OCI-LY1 (cell line): ENCODE data around the gene ZNF366.

ENCODE experiments used
- H2AFZ ChIP-seq: fragments of 200-600 bp; sonication (generic), shearing (Covaris generic); 2 replicates; pipeline ENCODE4 v1.6.0; 2014; ENCODE audit warnings: antibody characterized with exemption, mild to moderate bottlenecking, low read length
- H3F3A ChIP-seq: fragments of 200-600 bp; sonication (generic), shearing (Covaris generic); 2 replicates; pipeline ENCODE4 v1.6.0; 2014; ENCODE audit warnings: mild to moderate bottlenecking, antibody characterized with exemption, low read length, moderate library complexity; ENCODE audit not compliant: insufficient read depth
- H3K27ac ChIP-seq: fragments of 200-600 bp; sonication (generic); 2 replicates; pipeline ENCODE4 v1.5.1; 2014; ENCODE audit warnings: low read length, mixed run types, mild to moderate bottlenecking, low read depth; ENCODE audit not compliant: poor library complexity, severe bottlenecking
- H3K27me3 ChIP-seq: fragments of 200-600 bp; sonication (generic); 2 replicates; pipeline ENCODE4 v1.6.0; 2014; ENCODE audit warnings: antibody characterized with exemption, mild to moderate bottlenecking, low read length, moderate library complexity; ENCODE audit not compliant: insufficient read depth
- H3K36me3 ChIP-seq: fragments of 200-600 bp; sonication (generic); 2 replicates; pipeline ENCODE4 v1.6.1; 2014; ENCODE audit warnings: mild to moderate bottlenecking, antibody characterized with exemption, low read length, moderate library complexity, mixed read lengths; ENCODE audit not compliant: insufficient read depth
- H3K4me1 ChIP-seq: fragments of 200-600 bp; sonication (generic); 2 replicates; pipeline ENCODE4 v1.5.1; 2014; ENCODE audit warnings: mild to moderate bottlenecking, low read length, moderate library complexity; ENCODE audit not compliant: insufficient read depth, severe bottlenecking
- H3K4me2 ChIP-seq: fragments of 200-600 bp; sonication (generic), shearing (Covaris generic); 2 replicates; pipeline ENCODE4 v1.6.1; 2014; ENCODE audit warnings: low read length
- H3K4me3 ChIP-seq: fragments of 200-600 bp; sonication (generic); 2 replicates; pipeline ENCODE4 v1.5.1; 2014; ENCODE audit warnings: low read length, low read depth, mild to moderate bottlenecking, mixed read lengths; ENCODE audit not compliant: poor library complexity, severe bottlenecking
- H3K79me2 ChIP-seq: fragments of 200-600 bp; shearing (Covaris generic); 2 replicates; pipeline ENCODE4 v1.6.1; 2016; ENCODE audit warnings: mixed run types, low read length, mixed read lengths; ENCODE audit not compliant: insufficient read depth
- H3K9ac ChIP-seq: fragments of 200-600 bp; sonication (generic), shearing (Covaris generic); 2 replicates; pipeline ENCODE4 v1.6.1; 2014; ENCODE audit warnings: mild to moderate bottlenecking, low read length, mixed read lengths
- H3K9me2 ChIP-seq: fragments of 200-600 bp; sonication (generic), shearing (Covaris generic); 2 replicates; pipeline ENCODE4 v1.6.1; 2014; ENCODE audit warnings: low read depth, mild to moderate bottlenecking, low read length, mixed read lengths
- H3K9me3 ChIP-seq: fragments of 200-600 bp; shearing (Covaris generic); 2 replicates; pipeline ENCODE4 v1.6.1; 2014; ENCODE audit warnings: low read length, mixed read lengths
- H4K20me1 ChIP-seq: fragments of 200-600 bp; sonication (generic), shearing (Covaris generic); 2 replicates; pipeline ENCODE4 v1.6.0; 2016; ENCODE audit warnings: mild to moderate bottlenecking, low read length; ENCODE audit not compliant: insufficient read depth
- CTCF ChIP-seq: fragments of 200-600 bp; sonication (generic), shearing (Covaris generic); IDR thresholded peaks from 2 replicates; pipeline ENCODE4 v1.5.1; 2017; ENCODE audit warnings: mild to moderate bottlenecking, antibody characterized with exemption, low read length, moderate library complexity, mixed read lengths
- EZH2 ChIP-seq: fragments of 200-600 bp; sonication (generic), shearing (Covaris generic); IDR thresholded peaks from 2 replicates; pipeline ENCODE4 v1.8.0; 2017; ENCODE audit warnings: borderline replicate concordance, mixed run types, mild to moderate bottlenecking, antibody characterized with exemption, low read length, moderate library complexity, mixed read lengths

The ZNF366 gene

DNA sequence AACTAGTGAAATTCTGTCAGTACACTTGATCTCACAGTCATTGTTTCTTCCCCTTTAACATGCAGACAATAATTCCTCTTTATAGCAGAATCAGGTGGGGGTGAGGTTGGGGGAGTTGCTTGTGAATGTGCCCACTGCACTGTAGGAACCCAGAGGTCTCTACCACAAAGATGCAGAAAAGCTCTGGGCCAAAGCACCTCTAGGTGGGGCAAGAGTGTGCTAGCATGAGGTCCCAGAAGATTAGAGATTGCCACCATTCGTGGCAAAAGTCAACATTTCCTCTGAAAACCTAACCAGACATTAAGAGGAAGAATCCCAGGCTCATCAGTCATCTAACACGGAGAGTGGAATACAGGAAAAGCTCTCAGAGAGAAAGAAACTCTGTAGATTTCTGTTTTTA, 112.5 kb downstream of the ZNF366 start:
- no peak overlapping the region for H3K9ac ChIP-seq
- no peak overlapping the region for H2AFZ ChIP-seq
- H3K4me2 ChIP-seq = no peak overlapping the region
- no peaks in the 10 kb centered on the region for H3F3A ChIP-seq
- no peaks in the 10 kb centered on the region for H3K9me2 ChIP-seq
- TF ChIP-seq EZH2 = no peak
- peak; percentile 56 for TF ChIP-seq CTCF
- no peaks in the 10 kb centered on the region for H3K79me2 ChIP-seq
- H3K27ac ChIP-seq = no peak overlapping the region
- H3K36me3 ChIP-seq = no peaks in the 10 kb centered on the region
- H3K4me1 ChIP-seq = no peaks in the 10 kb centered on the region
- no peak overlapping the region for H3K4me3 ChIP-seq
- no peaks in the 10 kb centered on the region for H4K20me1 ChIP-seq
- no peaks in the 10 kb centered on the region for H3K9me3 ChIP-seq
- H3K27me3 ChIP-seq = no peaks in the 10 kb centered on the region; the same call in 1 of the 2 replicates

DNA sequence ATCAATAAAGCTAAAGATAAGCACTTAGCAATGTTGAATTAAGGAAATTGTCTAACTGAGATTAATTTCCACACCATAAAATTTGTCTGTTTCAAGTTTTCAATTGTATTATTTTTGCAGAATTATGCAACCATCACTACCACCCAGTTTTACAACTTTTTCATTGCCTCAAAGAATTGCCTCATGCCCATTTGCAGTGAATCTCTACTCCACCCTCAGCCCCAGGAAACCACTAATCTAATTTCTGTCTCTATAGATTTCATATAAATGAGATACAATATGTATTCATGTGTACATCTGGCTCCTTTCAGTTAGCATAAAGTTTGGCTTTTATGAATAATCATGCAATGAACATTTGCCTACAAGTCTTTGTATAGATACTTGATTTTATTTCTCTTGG, 114.2 kb downstream of the ZNF366 start:
- no peaks in the 10 kb centered on the region for H3K4me1 ChIP-seq
- no peaks in the 10 kb centered on the region for H3K9me3 ChIP-seq
- H3K4me3 ChIP-seq = no peak overlapping the region
- H4K20me1 ChIP-seq = no peaks in the 10 kb centered on the region
- H2AFZ ChIP-seq = no peak overlapping the region
- TF ChIP-seq EZH2 = no peak
- TF ChIP-seq CTCF = no peak
- H3K27me3 ChIP-seq = no peaks in the 10 kb centered on the region; the same call in 1 of the 2 replicates
- H3K27ac ChIP-seq = no peak overlapping the region
- H3K9me2 ChIP-seq = no peaks in the 10 kb centered on the region
- H3F3A ChIP-seq = no peaks in the 10 kb centered on the region
- H3K79me2 ChIP-seq = no peaks in the 10 kb centered on the region
- no peak overlapping the region for H3K4me2 ChIP-seq
- no peaks in the 10 kb centered on the region for H3K36me3 ChIP-seq
- no peak overlapping the region for H3K9ac ChIP-seq
